ENCODE results near the gene HOXC4. TPM values are rescaled to one million over a fixed set of nuclear protein-coding genes. Genes with fewer than 3 reads are reported as not detected.

Gene HOXC4
- total and polyA plus RNA-seq, 4 donors: 0.02 TPM; not detected in 3

DNA sequence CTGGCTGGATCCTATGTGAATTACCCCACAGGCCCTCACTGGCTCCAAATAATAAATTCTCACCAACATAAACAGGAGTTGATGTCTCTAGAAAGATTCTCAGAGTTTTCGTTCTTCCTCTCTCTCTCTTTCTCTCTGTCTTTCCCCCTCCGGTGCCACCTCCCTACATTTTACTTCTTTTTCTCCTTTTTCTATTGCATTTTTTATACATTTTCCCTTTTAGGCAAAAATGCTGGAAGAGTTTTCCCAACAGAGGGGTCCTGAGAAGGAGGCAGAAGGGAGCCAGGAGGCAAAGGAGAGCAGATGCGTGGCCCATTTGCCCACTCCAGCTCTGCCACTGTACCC is 26.2 kb upstream of the HOXC4 start:
- Histone ChIP-seq H3K27ac (ENCODE audit: low read depth in 1 of 2, low read length in 2 of 2) (no peak overlapping the region), H3K9ac (ENCODE audit: low read depth in 1 of 2, low read length in 2 of 2) (no peak overlapping the region)

More for the DNA sequence above, 26.2 kb upstream of the HOXC4 start:
- peaks cover 10 to 42% (median 30%) of the 10 kb centered on the region in 4 donors for H3K27me3 ChIP-seq (ENCODE audit: control insufficient read depth in 4 of 4, insufficient read depth in 4 of 4, low read length in 3 of 4)
- peaks cover 0 to 12% (median 4%) of the 10 kb centered on the region in 4 donors for H3K4me1 ChIP-seq (ENCODE audit: control insufficient read depth in 4 of 4, insufficient read depth in 4 of 4, low read length in 3 of 4)
- no peak for DNase-seq (ENCODE audit: low spot score)
- TF ChIP-seq HNF4G (IDR thresholded peaks at IDR 0.05) (no peak), HNF4A (conservative IDR thresholded peaks at IDR 0.05) (no peak), YY1 (IDR thresholded peaks at IDR 0.05) (no peak), FOXA2 (IDR thresholded peaks at IDR 0.05) (no peak), RAD21 (IDR thresholded peaks at IDR 0.05) (no peak), TAF1 (conservative IDR thresholded peaks at IDR 0.05) (no peak), NR2F2 (IDR thresholded peaks at IDR 0.05) (no peak), RXRA (IDR thresholded peaks at IDR 0.05) (no peak), FOXA1 (IDR thresholded peaks at IDR 0.05) (no peak), JUND (IDR thresholded peaks at IDR 0.05) (no peak), SP1 (IDR thresholded peaks at IDR 0.05) (no peak), GABPA (IDR thresholded peaks at IDR 0.05 in 1 of 2, conservative IDR thresholded peaks at IDR 0.05 in 1 of 2) (no peak), EGR1 (IDR thresholded peaks at IDR 0.05; ENCODE audit: low read depth in 2 of 2) (no peak)
- TF ChIP-seq, protein P1, sequence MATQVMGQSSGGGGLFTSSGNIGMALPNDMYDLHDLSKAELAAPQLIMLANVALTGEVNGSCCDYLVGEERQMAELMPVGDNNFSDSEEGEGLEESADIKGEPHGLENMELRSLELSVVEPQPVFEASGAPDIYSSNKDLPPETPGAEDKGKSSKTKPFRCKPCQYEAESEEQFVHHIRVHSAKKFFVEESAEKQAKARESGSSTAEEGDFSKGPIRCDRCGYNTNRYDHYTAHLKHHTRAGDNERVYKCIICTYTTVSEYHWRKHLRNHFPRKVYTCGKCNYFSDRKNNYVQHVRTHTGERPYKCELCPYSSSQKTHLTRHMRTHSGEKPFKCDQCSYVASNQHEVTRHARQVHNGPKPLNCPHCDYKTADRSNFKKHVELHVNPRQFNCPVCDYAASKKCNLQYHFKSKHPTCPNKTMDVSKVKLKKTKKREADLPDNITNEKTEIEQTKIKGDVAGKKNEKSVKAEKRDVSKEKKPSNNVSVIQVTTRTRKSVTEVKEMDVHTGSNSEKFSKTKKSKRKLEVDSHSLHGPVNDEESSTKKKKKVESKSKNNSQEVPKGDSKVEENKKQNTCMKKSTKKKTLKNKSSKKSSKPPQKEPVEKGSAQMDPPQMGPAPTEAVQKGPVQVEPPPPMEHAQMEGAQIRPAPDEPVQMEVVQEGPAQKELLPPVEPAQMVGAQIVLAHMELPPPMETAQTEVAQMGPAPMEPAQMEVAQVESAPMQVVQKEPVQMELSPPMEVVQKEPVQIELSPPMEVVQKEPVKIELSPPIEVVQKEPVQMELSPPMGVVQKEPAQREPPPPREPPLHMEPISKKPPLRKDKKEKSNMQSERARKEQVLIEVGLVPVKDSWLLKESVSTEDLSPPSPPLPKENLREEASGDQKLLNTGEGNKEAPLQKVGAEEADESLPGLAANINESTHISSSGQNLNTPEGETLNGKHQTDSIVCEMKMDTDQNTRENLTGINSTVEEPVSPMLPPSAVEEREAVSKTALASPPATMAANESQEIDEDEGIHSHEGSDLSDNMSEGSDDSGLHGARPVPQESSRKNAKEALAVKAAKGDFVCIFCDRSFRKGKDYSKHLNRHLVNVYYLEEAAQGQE (IDR thresholded peaks at IDR 0.05): no peak
- TF ChIP-seq, protein P2, sequence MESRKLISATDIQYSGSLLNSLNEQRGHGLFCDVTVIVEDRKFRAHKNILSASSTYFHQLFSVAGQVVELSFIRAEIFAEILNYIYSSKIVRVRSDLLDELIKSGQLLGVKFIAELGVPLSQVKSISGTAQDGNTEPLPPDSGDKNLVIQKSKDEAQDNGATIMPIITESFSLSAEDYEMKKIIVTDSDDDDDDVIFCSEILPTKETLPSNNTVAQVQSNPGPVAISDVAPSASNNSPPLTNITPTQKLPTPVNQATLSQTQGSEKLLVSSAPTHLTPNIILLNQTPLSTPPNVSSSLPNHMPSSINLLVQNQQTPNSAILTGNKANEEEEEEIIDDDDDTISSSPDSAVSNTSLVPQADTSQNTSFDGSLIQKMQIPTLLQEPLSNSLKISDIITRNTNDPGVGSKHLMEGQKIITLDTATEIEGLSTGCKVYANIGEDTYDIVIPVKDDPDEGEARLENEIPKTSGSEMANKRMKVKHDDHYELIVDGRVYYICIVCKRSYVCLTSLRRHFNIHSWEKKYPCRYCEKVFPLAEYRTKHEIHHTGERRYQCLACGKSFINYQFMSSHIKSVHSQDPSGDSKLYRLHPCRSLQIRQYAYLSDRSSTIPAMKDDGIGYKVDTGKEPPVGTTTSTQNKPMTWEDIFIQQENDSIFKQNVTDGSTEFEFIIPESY (IDR thresholded peaks at IDR 0.05): no peak
- TF ChIP-seq, protein P3, sequence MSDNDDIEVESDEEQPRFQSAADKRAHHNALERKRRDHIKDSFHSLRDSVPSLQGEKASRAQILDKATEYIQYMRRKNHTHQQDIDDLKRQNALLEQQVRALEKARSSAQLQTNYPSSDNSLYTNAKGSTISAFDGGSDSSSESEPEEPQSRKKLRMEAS (IDR thresholded peaks at IDR 0.05): no peak
- TF ChIP-seq, protein P4, sequence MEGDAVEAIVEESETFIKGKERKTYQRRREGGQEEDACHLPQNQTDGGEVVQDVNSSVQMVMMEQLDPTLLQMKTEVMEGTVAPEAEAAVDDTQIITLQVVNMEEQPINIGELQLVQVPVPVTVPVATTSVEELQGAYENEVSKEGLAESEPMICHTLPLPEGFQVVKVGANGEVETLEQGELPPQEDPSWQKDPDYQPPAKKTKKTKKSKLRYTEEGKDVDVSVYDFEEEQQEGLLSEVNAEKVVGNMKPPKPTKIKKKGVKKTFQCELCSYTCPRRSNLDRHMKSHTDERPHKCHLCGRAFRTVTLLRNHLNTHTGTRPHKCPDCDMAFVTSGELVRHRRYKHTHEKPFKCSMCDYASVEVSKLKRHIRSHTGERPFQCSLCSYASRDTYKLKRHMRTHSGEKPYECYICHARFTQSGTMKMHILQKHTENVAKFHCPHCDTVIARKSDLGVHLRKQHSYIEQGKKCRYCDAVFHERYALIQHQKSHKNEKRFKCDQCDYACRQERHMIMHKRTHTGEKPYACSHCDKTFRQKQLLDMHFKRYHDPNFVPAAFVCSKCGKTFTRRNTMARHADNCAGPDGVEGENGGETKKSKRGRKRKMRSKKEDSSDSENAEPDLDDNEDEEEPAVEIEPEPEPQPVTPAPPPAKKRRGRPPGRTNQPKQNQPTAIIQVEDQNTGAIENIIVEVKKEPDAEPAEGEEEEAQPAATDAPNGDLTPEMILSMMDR (IDR thresholded peaks at IDR 0.05; ENCODE audit: low read depth, low read length, missing input control): no peak
- WGBS: 38% methylated on average over 3 of the region's 3 CpGs
- no peaks in the 10 kb centered on the region for H3K36me3 ChIP-seq (ENCODE audit: control insufficient read depth in 4 of 4, insufficient read depth in 3 of 4, low read depth in 1 of 4, low read length in 3 of 4)
- no peaks in the 10 kb centered on the region for H3K9me3 ChIP-seq (ENCODE audit: control insufficient read depth in 4 of 4, low read length in 3 of 4)
- no peak overlapping the region for H3K4me3 ChIP-seq (ENCODE audit: low read depth in 1 of 3, low read length in 3 of 3)
